ENCODE measurements around the gene C2CD5.
"Not testable (repeated sequence)": the region's sequence is repeated elsewhere in the genome, so short reads cannot be mapped to it uniquely, and the experiment has no call there.

The C2CD5 gene

GRCh38 chr12:22576473-22576872 lies 32.1 kb upstream of the C2CD5 start:
- in situ Hi-C loops (cut with HindIII; ENCODE audit: low sequenced_read_pairs), result no loop called here
- no peak for DNase-seq (ENCODE audit: low read depth)
- TF ChIP-seq CTCF (IDR thresholded peaks at IDR 0.05; ENCODE audit: low read depth, low read length, missing control alignments), result no peak
- H3K4me3 ChIP-seq (ENCODE audit: low read depth, low read length), result no peak overlapping the region

- H3K4me3 ChIP-seq (ENCODE audit: low read depth, low read length), result no peak overlapping the region
- in situ Hi-C loops (cut with HindIII; ENCODE audit: low sequenced_read_pairs), result no loop called here
- no peak for TF ChIP-seq CTCF (IDR thresholded peaks at IDR 0.05; ENCODE audit: low read depth, low read length, missing control alignments)
These were observed 31.7 kb upstream of the C2CD5 start for GRCh38 chr12:22576065-22576464.

GRCh38 chr12:22574921-22575320 lies 30.6 kb upstream of the C2CD5 start:
- TF ChIP-seq CTCF (IDR thresholded peaks at IDR 0.05; ENCODE audit: low read depth, low read length, missing control alignments), result no peak
- no peak for DNase-seq (ENCODE audit: low read depth)
- in situ Hi-C loops (cut with HindIII; ENCODE audit: low sequenced_read_pairs), result no loop called here
- H3K4me3 ChIP-seq (ENCODE audit: low read depth, low read length), result no peak overlapping the region

More at GRCh38 chr12:22576065-22576464, 31.7 kb upstream of the C2CD5 start:
- no peak for DNase-seq (ENCODE audit: low read depth)

- in situ Hi-C loops (cut with HindIII; ENCODE audit: low sequenced_read_pairs), result no loop called here
- no peak overlapping the region for H3K4me3 ChIP-seq (ENCODE audit: low read depth, low read length)
- no peak for TF ChIP-seq CTCF (IDR thresholded peaks at IDR 0.05; ENCODE audit: low read depth, low read length, missing control alignments)
- DNase-seq (ENCODE audit: low read depth), result no peak
These were observed 28.8 kb upstream of the C2CD5 start for GRCh38 chr12:22573181-22573580.

- no peak overlapping the region for H3K4me3 ChIP-seq (ENCODE audit: low read depth, low read length)
- DNase-seq (ENCODE audit: low read depth), result no peak
- no peak for TF ChIP-seq CTCF (IDR thresholded peaks at IDR 0.05; ENCODE audit: low read depth, low read length, missing control alignments)
- in situ Hi-C loops (cut with HindIII; ENCODE audit: low sequenced_read_pairs), result no loop called here
These were observed 24.9 kb upstream of the C2CD5 start for GRCh38 chr12:22569253-22569652.

- no peak overlapping the region for H3K4me3 ChIP-seq (ENCODE audit: low read depth, low read length)
- TF ChIP-seq CTCF (IDR thresholded peaks at IDR 0.05; ENCODE audit: low read depth, low read length, missing control alignments), result no peak
- DNase-seq (ENCODE audit: low read depth), result no peak
- in situ Hi-C loops (cut with HindIII; ENCODE audit: low sequenced_read_pairs), result no loop called here
These were observed 18.0 kb upstream of the C2CD5 start for GRCh38 chr12:22562036-22563028.

- DNase-seq (ENCODE audit: low read depth); in situ Hi-C loops (cut with HindIII; ENCODE audit: low sequenced_read_pairs); H3K4me3 ChIP-seq (ENCODE audit: low read depth, low read length): not testable (repeated sequence)
These were observed 10.4 kb upstream of the C2CD5 start for GRCh38 chr12:22554750-22555149.
